Adrenal gland (tissue), 5 donors: ENCODE results near the gene TMEM79.

Experiments
- POLR2A ChIP-seq, 2 donors: fragments of 450-650 bp; IDR thresholded peaks; one replicate each; pipeline ENCODE4 v1.6.1; 2017; ENCODE audit warnings: antibody characterized with exemption in 2 of 2, mild to moderate bottlenecking in 2 of 2, moderate library complexity in 1 of 2
- TF ChIP-seq, protein P1 (sequence below), 6 experiments: fragments of 450-650 bp in 4 of 6; fragments of 200-600 bp in 2 of 6; sonication (generic) in 1 of 6; IDR thresholded peaks; 1 replicate in 5 of 6; 2 replicates in 1 of 6; pipeline versions ENCODE4 v1.5.1 to v1.8.0; 2016 to 2021; ENCODE audit warnings: antibody characterized with exemption in 6 of 6, mild to moderate bottlenecking in 2 of 6, moderate library complexity in 1 of 6
- donor health status: DM: no; HTN: no; CAD: no.

DNA sequence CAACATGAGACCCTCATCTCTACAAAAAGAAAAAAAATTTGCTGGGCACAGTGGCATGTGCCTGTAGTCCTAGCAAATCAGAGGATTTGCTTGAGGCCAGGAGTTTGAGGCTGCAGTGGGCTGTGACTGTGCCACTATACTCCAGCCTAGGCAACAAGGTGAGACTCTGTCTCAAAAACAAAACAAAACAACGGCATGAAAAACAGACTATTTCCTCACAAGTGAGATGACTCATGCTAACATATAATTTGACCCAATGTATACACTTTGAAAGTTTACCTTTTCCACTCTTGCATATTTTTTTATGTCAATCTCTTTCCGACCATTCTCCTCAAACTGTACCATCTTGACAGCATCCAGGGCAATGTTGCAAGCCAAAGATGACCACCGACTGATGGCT is 36.4 kb downstream of the TMEM79 start:
- TF ChIP-seq, protein P1, sequence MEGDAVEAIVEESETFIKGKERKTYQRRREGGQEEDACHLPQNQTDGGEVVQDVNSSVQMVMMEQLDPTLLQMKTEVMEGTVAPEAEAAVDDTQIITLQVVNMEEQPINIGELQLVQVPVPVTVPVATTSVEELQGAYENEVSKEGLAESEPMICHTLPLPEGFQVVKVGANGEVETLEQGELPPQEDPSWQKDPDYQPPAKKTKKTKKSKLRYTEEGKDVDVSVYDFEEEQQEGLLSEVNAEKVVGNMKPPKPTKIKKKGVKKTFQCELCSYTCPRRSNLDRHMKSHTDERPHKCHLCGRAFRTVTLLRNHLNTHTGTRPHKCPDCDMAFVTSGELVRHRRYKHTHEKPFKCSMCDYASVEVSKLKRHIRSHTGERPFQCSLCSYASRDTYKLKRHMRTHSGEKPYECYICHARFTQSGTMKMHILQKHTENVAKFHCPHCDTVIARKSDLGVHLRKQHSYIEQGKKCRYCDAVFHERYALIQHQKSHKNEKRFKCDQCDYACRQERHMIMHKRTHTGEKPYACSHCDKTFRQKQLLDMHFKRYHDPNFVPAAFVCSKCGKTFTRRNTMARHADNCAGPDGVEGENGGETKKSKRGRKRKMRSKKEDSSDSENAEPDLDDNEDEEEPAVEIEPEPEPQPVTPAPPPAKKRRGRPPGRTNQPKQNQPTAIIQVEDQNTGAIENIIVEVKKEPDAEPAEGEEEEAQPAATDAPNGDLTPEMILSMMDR (IDR thresholded peaks at IDR 0.05), result no peak
- TF ChIP-seq POLR2A (IDR thresholded peaks at IDR 0.05), result no peak
